RPMI7951 (cell line): Measurements from ENCODE around the gene DCXR. TPM values are rescaled to one million over a fixed set of nuclear protein-coding genes. Genes with fewer than 3 reads are reported as not detected.

Experiments
- DNase-seq: peaks from one replicate; pipeline ENCODE4 v3.0.0-alpha.2; 2012; ENCODE audit warnings: low read depth
- total RNA-seq: library from RNA; depleted of rRNA; stranded (reverse); fragments of >200 nt; shearing (Covaris generic); gene quantifications from 2 replicates; pipeline ENCODE4 v1.2.3, GENCODE V29; 2014; rRNA removed

Gene DCXR
- total RNA-seq, 1 experiment from 2014 or later = 82.2 TPM

DNA sequence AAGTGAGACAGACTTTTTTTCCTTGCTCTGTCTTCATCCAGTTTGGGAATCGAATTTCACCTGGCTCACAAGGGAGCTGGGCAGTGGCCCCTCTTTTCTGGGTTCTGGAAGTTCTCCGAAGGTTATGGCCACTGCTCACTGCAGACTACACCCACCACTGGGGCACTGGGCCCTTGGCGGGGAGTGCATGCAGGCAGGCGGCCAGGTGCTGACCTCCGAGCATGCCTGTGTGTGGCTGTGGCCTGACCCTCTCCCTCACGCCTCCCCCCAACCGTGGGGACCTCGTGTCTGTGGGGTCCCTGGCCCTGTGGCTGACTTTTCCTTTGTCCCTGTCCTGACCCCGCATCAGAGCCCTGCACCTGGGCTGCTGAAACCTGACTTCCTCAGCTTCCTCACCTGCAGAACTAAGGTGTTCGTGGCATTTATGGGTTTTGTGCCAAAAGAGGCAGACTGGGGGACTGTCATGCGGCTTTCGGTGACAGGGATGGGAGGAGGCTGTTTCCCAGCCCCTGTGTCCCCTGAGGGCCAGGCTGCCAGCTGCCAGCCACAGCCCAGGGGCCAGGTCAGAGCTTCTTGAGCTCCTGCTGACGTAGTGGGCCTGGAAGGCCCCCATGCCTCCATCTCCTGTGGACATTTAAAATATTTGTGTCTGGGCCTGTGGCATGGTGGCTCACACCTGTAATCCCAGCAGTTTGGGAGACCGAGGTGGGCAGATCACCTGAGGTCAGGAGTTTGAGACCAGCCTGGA is 38.6 kb downstream of the DCXR start:
- no peak for DNase-seq

DNA sequence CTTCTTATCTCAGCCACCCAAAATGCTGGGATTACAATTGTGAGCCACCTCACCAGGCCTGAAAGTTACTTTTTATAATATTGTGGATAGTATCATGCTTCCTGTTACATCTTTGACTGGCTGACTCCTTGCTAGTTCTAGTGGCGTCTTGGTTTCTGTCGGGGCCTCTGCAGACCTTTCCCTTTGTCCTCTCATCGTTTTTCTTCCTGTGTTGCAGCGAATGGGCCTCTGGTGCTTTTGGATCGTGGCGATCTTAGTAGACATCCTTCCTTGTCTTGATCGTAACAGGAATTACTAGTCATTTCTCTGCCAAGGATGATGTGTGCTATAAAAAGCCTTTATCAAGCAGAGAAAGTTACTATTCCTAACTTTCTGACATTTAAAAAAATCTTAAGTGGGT is 39.3 kb downstream of the DCXR start:
- DNase-seq = no peak

DNA sequence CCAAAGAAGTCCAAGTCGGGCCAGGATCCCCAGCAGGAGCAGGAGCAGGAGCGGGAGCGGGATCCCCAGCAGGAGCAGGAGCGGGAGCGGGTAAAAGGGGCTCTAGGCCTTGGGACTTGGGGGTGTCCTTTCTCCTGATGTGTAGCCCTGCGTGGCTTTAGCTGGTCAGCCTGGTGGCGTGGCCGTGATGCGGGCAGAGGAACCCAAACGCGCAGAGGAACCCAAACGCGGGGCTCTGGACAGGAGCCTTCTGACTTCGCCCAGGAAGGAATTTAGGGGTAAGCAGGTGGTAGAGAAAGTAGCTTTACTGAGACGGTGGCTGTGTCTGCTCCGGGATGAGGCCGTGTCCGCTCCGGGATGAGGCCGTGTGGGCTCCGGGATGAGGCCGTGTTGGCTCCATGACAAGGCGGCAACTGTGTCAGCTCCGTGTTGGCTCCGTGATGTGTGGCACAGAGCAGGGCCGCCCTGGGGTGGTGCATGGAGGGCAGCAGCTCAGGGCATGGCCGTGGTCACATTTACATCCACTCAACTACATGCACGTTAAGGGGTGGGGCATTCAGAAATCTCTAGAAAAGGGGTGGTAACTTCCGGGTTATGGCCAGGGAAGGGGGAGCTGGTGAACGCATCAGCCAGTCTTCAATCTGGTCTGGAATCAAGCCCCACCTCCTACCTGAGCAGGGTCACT is 40.6 kb downstream of the DCXR start:
- DNase-seq = no peak

DNA sequence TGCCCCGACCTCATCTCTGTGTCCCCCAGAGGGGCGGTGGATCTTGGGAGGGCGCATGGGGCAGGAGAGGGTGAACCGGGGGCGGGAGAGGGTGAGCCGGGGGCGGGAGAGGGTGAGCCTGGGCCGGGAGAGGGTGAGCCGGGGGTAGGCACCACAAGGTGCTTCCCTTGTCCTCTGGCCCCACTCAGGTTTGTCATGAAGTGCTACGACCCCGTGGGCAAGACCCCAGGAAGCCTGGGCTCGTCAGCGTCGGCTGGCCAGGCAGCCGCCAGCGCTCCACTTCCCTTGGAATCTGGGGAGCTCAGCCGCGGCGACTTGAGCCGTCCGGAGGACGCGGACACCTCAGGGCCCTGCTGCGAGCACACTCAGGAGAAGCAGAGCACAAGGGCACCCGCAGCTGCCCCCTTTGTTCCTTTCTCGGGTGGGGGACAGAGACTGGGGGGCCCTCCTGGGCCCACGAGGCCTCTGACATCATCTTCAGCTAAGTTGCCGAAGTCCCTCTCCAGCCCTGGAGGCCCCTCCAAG is 41.2 kb downstream of the DCXR start:
- DNase-seq = no peak

DNA sequence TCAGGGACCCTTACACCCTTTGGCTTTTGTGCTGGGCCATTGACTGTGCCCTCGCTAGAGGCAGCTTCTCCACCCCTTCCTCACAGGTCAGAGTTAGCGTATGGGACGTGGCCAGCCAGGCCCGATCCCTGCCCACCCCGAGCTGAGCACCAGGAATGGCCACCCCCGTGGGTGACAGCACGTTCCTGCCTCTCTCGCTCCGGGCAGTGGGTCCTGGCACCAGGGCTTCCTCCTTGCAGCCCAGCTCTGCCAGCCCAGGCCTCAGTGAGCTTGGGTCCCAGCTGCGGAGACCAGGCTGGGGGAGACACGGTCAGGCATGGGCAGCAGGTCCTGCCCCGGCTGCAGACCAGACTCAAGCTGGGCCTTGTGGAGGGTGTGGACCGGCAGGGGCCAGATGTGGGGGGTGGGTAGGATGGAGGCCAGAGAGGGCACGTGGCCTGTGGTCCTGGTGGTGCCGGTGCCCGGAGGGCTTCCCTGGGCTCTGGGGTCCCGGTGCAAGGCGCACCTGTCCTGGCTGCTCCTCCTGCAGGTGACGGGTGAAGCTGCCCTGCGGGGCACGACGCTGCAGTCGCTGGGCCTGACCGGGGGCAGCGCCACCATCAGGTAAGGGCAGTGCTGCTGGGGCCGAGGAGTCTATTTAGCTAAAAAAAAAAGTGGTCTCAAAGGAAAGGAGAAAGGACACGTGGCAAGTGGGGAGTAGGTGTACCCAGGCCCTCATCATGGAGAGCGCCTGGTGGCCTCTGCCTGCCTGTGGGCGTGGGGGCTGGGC is 41.9 kb downstream of the DCXR start:
- no peak for DNase-seq

DNA sequence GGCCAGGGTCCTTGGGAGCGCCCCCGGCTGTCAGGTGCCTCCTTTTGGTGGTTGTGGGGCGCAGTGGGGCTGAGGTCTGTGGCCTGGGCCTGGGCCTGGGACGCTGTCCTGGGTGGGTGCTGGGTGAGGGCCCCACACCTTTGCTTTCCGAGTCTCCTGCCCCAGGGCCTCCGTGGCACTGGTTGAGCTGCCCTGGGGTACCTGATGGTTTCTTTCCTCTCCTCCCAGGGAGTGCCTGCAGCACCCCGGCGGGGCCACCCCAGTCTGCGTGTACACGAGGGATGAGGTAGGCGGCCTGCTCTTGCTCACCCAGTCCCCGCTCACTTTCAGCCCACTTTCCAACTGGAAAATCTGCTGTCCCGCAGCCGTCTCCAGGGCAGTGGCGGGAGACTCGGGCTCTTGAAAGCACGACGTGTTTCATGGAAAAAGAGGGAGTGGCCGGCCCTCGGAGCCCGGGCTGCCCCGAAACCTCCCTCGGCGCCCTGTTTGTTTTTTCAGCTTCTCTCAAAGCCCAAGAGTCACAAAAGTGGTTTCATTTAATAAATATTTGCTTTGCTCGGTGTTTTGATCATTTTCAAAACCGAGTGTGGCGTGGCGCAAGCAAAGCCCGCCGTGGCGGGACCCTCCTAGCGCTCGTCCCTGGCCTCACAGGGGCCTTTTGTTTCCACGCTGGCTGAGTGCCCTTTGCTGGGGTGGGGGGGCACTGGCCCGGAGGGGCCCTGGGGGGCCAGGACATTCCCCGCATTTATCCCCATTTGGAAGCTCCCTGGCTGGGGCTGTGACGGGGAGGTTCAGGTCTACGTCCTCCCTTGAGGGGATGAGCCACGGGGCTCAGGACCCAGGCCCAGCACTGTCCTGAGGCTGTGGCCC is 42.7 kb downstream of the DCXR start:
- DNase-seq = no peak

DNA sequence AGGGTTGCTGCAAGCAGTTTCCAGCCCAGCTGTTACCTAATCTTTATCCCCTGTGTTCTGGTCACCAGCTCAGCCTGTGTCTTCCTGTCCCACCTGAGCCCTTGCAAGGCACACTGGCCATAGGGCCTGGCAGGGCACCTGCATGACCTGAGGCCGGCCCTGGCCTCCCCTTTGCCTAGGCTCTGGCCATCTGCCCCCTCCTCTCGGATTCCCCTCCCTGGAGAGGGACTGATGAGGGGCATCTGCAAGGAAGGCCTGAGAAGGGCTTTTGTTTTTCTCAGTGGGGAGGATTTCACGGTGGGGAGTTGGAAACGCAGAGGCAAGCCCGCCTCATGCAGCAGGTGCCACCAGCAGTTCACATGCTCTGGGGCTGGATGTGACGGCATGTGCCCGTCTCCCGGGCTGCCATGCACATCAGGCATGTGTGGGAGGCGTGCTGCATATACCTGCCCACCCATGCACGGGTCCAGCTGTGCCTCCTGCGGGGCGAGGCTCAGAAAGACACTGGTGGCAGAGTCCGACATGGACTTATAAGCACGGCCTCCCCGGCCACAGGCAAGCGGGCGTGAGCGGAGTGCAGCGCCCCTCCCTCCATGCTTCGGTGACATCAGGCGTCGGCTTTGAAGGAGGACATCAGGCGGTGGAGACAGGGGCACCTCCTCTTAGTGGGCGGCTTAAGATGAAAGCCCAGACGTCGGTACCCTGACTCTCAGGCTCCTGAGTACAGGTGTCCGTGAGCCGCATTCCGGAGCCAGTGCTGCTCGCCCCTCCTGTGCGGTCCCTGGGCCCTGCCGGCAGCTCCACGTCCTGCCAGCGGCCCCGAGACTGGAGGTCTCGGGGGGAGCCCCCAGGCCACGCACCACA is 43.5 kb downstream of the DCXR start:
- DNase-seq = no peak

DNA sequence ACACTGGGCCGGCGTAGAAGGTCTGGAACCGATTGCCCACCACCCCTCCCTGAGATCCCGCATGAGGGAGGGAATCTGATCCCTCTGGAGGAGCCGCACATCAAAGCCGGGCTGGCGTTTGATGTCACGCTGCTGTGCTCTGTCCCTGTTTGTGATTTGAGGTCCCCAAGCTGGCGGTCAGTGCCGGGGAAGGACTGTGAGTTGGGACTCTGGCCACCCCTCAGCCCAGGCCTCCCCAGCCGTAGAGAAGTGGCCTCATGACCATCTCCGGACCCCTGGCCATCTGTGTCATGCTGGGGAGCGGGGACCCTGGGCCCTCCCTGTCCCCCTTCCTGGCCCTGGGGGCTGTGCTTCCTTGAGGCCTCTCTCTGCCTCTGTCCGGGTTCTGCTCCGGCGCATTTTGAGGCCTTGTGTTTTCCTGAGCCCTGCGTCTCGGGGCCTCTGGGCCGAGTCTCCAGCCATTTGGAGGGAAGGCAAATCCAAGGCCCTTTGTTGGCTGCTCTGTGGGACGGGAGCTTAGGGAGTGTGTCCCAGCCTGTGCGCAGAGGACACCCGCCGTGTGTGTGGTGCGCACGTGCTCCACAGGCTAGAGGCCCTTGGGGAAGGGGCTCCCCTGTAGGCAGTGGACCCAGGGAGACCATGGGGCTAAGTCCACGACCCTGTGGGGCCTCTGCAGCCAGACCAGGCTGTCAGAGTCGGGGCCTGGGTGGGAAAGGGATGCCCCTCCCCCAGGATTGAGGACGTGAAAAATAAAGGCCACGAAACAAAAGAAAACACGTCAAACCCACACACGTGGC is 45.0 kb downstream of the DCXR start:
- DNase-seq = no peak

DNA sequence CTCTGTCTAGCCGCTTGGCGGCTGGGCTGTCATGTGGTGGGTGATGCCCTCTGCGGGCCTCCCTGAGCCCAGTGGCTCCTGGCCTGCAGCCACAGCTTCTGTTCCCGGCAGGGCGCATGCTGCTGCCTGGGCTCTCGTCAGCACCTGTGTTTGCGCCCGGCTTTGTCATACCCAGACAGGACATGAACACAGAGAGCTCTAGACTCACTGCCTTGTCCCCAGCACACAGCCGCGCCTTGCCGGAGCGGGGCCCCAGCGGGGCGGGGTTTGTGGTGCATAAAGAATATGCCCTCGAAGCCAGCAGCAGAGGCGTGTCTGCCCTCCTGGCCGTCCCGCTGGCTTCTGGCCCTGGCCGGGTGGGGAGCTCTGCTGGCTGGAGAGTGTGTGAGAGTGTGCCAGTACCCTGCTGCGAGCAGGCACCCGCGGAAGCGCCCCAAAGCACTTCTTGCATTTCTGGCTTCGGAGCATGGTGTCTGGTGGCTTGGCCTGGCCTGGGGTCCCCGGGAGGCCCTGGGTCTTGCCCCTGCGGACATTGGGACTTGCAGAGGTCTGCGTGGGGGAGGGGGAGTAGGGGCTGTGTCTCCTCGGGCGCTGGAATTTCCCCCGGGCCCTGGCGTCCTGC is 45.7 kb downstream of the DCXR start:
- no peak for DNase-seq

DNA sequence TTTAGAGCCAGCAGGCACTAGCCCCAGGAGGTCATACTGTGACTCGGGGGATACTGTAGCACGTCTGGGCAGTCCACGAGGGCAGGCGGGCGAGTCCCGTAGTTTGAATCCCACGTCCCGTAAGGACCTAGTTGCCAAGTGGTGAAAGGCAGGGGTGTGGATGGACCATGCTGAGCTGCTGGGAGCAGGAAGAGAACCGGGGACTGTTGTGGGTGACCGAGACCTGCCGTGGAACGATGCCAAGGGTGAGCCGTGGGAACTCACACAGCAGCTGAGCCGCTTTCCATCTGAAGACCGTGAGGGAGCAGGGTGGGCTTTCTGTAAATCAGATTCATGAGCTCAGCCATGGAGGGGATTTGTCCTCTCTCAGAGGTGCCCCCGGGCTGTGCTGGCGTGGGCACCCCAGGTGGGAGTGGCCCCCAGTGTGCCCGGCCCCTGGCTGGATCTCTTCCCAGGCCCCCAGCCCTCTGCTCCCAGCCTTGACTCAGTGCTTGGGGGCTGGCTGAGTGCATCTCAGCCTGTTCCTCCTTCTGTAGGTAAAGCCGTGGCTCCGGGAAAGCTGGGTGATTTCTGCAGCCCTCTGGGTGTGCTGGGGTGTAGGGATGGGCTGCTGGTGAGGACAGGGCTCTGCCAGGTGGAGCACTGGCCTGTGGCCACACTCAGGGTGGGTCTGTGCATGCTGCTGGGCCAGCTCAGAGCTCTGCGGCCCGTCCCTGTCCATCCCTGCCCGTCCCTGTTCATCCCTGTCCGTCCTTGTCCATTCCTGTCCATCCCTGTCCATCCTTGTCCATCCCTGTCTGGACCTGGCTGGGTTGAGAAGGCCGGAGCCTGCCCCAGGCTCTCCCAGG is 46.4 kb downstream of the DCXR start:
- no peak for DNase-seq

DNA sequence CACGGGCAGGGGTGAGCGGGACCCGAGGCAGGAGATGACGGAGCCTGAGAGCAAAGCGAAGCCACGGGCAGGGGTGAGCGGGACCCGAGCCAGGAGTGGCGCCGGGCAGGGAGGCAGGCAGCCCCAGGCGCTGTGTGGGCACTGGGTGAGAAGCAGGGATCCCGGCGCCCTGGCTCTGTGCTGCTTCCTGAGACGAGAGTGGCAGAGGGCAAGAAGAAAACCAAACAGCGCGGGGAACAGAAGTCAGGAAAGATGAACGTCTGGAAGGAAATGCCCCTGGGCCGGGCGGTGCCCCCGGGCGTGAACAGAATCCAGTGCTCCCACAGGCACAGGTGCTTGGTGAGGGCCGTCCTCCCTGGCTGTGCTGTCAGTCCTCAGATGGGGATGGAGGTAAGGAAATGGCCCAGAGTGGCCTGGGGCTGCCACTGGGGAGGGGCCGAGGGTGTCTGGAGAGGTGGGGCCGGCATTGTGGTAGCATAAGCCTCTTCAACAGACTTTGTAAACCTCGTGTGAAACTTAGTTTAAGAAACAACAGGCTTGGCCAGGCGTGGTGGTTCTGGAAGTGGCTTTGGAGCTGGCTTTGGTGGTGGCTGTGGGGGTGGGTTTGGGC is 50.2 kb downstream of the DCXR start:
- no peak for DNase-seq

DNA sequence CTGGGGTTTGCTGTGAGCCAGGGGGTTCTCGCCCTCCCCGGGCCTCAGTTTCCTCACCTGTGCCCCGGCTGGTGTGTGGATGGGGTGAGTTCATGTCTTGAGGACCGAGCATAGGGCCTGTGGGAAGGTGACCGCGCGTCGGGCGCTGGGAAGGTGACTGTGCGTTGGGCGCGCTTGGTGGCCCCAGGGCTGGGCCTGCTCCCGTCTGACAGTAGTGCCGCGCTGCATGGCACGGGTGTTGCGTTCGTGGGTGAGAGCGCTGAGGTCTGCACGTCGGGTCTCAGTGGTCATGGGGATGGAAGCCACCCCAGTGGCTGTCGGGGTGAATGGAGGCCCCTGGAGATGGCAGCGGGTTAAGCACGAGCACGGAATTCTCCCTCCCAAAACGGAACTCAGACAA is 50.9 kb downstream of the DCXR start:
- DNase-seq = no peak

Other genes with a start within 250 kb of the DCXR start
- gene GCGR, start 233.5 kb downstream of the DCXR start, total RNA-seq = not detected in 2 replicates
- gene MCRIP1, start 204.4 kb downstream of the DCXR start, total RNA-seq = 34.1 and 48.1 TPM in 2 replicates
- gene PPP1R27, start 202.6 kb downstream of the DCXR start, total RNA-seq = not detected in 2 replicates
- 666 and 757 TPM in 2 replicates for gene P4HB, start 177.2 kb downstream of the DCXR start, total RNA-seq
- 137 and 170 TPM in 2 replicates for gene ARHGDIA, start 166.4 kb downstream of the DCXR start, total RNA-seq
- 159 and 274 TPM in 2 replicates for gene ALYREF, start 146.1 kb downstream of the DCXR start, total RNA-seq
- 241 and 342 TPM in 2 replicates for gene ANAPC11, start 146.0 kb downstream of the DCXR start, total RNA-seq
- gene NPB, start 135.5 kb downstream of the DCXR start, total RNA-seq = 3.7 and 3.9 TPM in 2 replicates
- gene PCYT2, start 126.3 kb downstream of the DCXR start, total RNA-seq = 39.7 and 45.7 TPM in 2 replicates
- gene SIRT7, start 119.5 kb downstream of the DCXR start, total RNA-seq = 10.0 and 10.1 TPM in 2 replicates
- 10.1 TPM in 2 replicates for gene MAFG, start 110.0 kb downstream of the DCXR start, total RNA-seq
- 36.4 and 53.4 TPM in 2 replicates for gene PYCR1, start 100.4 kb downstream of the DCXR start, total RNA-seq
- gene MYADML2, start 90.5 kb downstream of the DCXR start, total RNA-seq = not detected in 2 replicates
- gene NOTUM, start 76.5 kb downstream of the DCXR start, total RNA-seq = 0.24 TPM in 1 of 2 replicates, not detected in the other
- 18.1 and 18.5 TPM in 2 replicates for gene ASPSCR1, start 60.1 kb downstream of the DCXR start, total RNA-seq
- gene CENPX, start 14.8 kb downstream of the DCXR start, total RNA-seq = 119 and 144 TPM in 2 replicates
- 8.1 and 17.6 TPM in 2 replicates for gene LRRC45, start 14.4 kb downstream of the DCXR start, total RNA-seq
- 10.7 and 13.1 TPM in 2 replicates for gene RAC3, start 6.0 kb downstream of the DCXR start, total RNA-seq
- gene RFNG, start 14.1 kb upstream of the DCXR start, total RNA-seq = 12.9 and 14.3 TPM in 2 replicates
- gene GPS1, start 14.2 kb upstream of the DCXR start, total RNA-seq = 84.0 and 94.3 TPM in 2 replicates
- 34.0 and 39.3 TPM in 2 replicates for gene DUS1L, start 28.1 kb upstream of the DCXR start, total RNA-seq
- 26.4 and 28.7 TPM in 2 replicates for gene FASN, start 60.5 kb upstream of the DCXR start, total RNA-seq
- 3.7 and 5.0 TPM in 2 replicates for gene CCDC57, start 175.1 kb upstream of the DCXR start, total RNA-seq
- 104 and 207 TPM in 2 replicates for gene SLC16A3, start 191.3 kb upstream of the DCXR start, total RNA-seq
- gene CSNK1D, start 236.0 kb upstream of the DCXR start, total RNA-seq = 20.4 and 22.6 TPM in 2 replicates